ENCODE data around the gene GPR61. TPM values are rescaled to one million over a fixed set of nuclear protein-coding genes. Genes with fewer than 3 reads are reported as not detected.

GPR61 gene
- total RNA-seq, 1 experiment from 2014 or later = 0.48 TPM

DNA sequence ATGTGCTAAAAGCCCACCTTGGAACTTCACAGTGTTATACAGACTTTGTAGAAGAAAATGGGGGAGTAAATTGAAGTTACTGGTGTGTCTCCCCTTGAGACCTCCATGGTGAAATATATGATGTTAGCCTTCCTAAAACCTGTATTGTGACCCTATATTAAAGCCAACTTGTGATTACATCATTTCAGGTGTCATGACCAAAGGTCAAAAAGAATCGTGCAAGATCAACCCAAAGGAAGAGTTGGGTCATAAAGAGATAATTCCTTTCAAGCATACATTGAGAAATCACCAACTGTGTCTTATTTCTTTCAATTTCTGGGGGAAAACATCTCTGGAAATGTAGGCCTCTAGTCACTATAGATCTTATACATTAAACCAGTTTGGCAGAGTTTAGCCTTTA lies 45.1 kb downstream of the GPR61 start:
- WGBS (ENCODE audit: extremely low coverage, insufficient read length, low lambda C conversion rate) = no CpG with 5 or more reads among the region's 1 CpG
- Histone ChIP-seq H3K79me1 (ENCODE audit: insufficient read depth, low read depth, low read length, poor library complexity, severe bottlenecking) (no peaks in the 10 kb centered on the region), H3K14ac (ENCODE audit: insufficient read depth, low read length) (no peak overlapping the region), H4K91ac (ENCODE audit: insufficient read length, low read depth, low read length) (no peak overlapping the region), H3K23me2 (ENCODE audit: insufficient read length, low read depth, low read length, poor library complexity, severe bottlenecking) (no peaks in the 10 kb centered on the region), H3K4me1 (ENCODE audit: insufficient read depth, low read length) (no peaks in the 10 kb centered on the region), H2BK20ac (ENCODE audit: low read depth, low read length, poor library complexity, severe bottlenecking) (no peak overlapping the region), H3K23ac (ENCODE audit: insufficient read length, low read depth, low read length) (no peak overlapping the region), H3K9ac (ENCODE audit: extremely low read depth, insufficient read length, low read length) (no peak overlapping the region), H2BK5ac (ENCODE audit: insufficient read length, low read length) (no peak overlapping the region), H3K18ac (ENCODE audit: insufficient read length, low read depth, low read length) (no peak overlapping the region), H4K8ac (replicated peaks; ENCODE audit: insufficient read length, low read depth, low read length) (no peak overlapping the region), H3K56ac (ENCODE audit: insufficient read length, low read depth, low read length) (no peak overlapping the region), H2BK120ac (ENCODE audit: low read depth, low read length, poor library complexity, severe bottlenecking) (no peak overlapping the region), H3K4me2 (ENCODE audit: insufficient read depth, insufficient read length, low read length) (no peak overlapping the region), H3K9me3 (ENCODE audit: control insufficient read depth, low read depth, low read length) (no peaks in the 10 kb centered on the region), H3K27me3 (ENCODE audit: insufficient read depth, low read length) (no peaks in the 10 kb centered on the region), H3K27ac (ENCODE audit: insufficient read length, low read depth, low read length) (no peak overlapping the region), H2BK15ac (ENCODE audit: low read depth, low read length) (no peak overlapping the region), H3T11ph (ENCODE audit: low read length) (no peak overlapping the region), H3K4ac (ENCODE audit: low read depth, low read length) (no peak overlapping the region), H2AK5ac (ENCODE audit: insufficient read length, low read length) (no peak overlapping the region), H4K5ac (ENCODE audit: insufficient read length, low read depth, low read length) (no peak overlapping the region), H4K20me1 (ENCODE audit: control insufficient read depth, insufficient read depth, insufficient read length) (no peaks in the 10 kb centered on the region), H3K79me2 (ENCODE audit: insufficient read depth, low read length) (no peaks in the 10 kb centered on the region), H2AFZ (ENCODE audit: low read length) (no peak overlapping the region), H2BK12ac (ENCODE audit: insufficient read length, low read depth, low read length) (no peak overlapping the region)
- H3K4me3 Mint-ChIP-seq = no peak overlapping the region
- no peak for DNase-seq
- H3K27ac Mint-ChIP-seq = no peak overlapping the region
- TF ChIP-seq, protein P1, sequence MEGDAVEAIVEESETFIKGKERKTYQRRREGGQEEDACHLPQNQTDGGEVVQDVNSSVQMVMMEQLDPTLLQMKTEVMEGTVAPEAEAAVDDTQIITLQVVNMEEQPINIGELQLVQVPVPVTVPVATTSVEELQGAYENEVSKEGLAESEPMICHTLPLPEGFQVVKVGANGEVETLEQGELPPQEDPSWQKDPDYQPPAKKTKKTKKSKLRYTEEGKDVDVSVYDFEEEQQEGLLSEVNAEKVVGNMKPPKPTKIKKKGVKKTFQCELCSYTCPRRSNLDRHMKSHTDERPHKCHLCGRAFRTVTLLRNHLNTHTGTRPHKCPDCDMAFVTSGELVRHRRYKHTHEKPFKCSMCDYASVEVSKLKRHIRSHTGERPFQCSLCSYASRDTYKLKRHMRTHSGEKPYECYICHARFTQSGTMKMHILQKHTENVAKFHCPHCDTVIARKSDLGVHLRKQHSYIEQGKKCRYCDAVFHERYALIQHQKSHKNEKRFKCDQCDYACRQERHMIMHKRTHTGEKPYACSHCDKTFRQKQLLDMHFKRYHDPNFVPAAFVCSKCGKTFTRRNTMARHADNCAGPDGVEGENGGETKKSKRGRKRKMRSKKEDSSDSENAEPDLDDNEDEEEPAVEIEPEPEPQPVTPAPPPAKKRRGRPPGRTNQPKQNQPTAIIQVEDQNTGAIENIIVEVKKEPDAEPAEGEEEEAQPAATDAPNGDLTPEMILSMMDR (conservative IDR thresholded peaks at IDR 0.05) = no peak
- no peaks in the 10 kb centered on the region for H3K9me3 Mint-ChIP-seq
- no peaks in the 10 kb centered on the region for H3K27me3 Mint-ChIP-seq (ENCODE audit: low read depth)
- H3K4me1 Mint-ChIP-seq = no peaks in the 10 kb centered on the region
- peaks cover 20 to 66% (median 64%) of the 10 kb centered on the region in 3 experiments; a peak in 6 of 7 replicates for H3K36me3 Mint-ChIP-seq (ENCODE audit: insufficient read depth in 1 of 3, low read depth in 3 of 3)
